Amniotic stem cell (primary cell): ENCODE results near the gene ACTR2.

Experiments used
- DNase-seq: peaks from one replicate; lab custom pipeline; 2025; lab: John Stamatoyannopoulos, UW

ACTR2 gene

DNA sequence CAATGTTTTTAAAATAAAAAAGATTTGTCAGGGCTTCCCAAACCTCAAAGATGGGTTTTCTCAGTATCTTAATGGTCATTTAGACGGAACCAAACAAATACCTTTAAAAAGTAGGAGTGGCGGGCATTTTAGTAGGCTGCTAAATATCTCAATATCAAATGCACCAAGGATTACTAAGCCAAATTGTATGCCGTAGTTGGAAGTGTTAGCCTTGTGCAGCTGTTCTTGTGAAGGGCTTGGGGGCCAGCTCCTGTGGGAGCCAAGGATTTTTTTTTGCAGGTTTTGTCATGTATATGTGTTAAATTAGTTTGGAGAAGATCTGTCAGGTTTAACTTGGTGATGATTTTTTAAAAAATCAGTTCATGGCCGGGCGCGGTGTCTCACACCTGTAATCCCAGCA, 52.1 kb downstream of the ACTR2 start:
- DNase-seq = no peak

DNA sequence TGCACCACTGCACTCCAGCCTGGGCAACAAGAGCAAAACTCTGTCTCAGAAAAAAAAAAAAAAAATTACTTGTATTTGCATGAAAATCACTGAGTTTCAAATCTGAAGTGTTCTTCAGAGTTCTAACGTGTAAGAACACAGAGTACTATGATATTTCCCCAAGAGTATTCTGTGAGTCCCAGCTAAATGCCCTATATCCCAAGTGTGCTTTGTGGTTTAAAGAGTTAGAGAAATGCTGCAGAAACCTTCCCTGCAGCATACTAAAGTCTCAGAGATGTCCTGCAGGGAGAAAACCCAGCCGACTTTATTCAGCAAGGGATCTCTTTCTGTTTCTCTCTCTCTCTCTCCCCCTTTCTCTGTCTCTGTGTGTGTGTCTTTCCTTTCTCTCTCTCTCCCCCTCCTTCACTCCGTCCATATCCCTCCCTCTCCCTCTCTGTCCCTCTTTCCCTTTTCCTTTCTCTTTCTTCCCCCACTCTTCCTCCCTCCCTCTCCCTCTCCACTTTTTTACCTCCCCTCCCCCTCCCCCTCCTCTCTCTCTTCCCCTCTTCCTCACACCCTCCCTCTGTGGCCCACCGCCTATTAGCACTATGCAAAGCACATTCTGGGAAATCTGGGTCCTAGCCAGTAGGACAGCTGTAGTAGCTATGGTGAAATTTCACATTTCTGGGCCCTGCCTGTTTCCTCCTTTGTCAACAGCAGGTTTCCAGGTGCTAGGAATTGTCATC, 54.2 kb downstream of the ACTR2 start:
- no peak for DNase-seq

DNA sequence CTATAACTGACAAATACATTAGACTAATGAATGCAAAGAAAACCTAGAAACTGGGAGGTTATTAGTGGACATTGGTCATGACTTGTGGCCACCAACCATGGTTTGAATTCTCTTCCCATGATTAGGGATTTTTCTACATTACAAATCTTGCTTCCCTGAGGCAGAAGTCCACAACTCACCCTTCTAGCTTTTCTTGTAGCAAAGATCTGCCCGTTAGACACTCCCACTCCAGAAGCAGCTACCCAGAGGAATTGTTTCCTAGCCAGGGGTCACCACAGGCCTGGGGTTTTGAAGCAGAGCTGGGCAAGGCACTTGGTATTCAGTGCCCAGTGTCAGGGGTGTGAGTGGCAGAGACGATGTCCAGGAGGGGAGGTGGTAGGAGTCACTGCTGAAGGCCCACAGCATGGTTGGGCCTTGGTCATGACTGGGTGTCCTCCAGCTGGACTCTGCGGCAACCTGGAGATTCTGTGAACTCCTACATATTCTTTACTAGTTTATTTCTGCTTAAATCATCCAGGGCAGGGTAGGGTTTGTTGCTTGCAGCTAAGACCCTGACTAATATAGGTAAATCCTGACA, 54.9 kb downstream of the ACTR2 start:
- DNase-seq = no peak

DNA sequence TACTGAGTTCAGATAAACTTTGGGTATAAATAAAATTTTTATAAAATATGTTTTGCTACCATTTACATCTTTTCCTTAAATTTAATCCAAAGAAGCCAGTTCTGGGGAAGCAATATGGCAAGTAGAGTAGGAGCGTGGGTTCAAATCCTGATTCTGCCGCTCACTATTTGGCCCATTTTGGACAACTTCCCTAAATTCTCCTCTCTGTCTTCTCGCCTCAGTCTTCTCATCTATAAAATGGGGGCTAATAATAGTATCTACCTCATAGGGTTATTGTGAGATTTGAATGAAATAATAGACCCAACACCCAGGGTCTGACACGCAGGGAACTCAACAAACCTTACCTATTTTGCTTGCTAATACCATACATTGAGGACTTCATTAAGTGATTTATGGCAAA, 59.7 kb downstream of the ACTR2 start:
- no peak for DNase-seq

DNA sequence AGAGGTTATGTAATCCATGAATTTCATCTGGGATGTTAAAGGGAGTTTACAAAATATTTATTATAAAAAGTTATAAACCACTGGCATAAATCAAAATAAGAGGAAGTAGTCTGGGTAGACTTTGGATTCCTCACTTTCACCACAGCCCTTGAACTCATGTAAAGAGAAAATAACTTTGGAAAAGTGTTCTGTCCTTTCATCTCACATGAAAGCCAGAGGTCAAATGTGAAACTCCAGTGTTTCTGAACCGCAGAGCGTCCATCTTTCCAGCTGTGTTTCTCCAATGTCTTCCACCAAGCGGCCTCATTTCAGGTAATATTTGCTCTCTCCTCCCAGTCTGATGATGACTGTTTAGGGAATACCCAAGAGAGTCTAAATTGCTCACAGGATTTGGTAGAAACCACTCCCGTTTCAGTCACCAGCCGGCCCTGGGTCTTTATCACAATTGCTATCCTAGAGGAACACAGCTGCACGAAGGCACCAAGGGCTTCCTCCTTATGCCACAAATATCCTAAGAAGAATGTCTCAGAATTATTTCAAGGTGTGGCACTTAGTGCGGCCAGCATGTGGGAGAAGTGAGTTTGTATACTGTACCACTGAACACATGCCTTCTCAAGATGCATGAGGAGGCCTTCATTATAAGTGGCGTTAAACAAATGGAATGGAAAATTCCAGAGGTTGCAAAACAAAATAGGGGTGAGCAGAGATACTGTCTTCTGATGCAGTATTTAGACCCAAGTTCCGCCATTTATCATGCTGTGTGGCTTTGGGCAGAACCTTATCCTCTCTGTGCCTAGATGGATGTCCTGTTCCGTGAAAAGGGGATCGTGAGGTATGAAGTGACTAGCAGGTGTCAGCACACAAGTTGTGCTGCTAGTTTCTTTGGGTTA, 63.8 kb downstream of the ACTR2 start:
- DNase-seq = no peak

DNA sequence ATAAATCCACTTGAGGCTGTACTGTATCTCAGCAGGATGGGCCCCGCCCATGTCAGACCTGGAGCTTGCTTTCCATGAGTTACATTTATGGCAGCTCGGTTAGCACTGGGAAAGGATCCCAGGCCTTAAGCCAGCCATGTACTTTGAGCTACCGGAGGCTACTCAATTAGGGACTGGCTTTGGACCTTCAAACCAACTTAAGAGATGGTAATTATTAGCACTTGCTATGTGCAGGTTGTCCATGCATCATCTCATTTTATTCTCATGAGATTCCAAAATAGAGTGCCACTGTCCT, 64.4 kb downstream of the ACTR2 start:
- DNase-seq = no peak

DNA sequence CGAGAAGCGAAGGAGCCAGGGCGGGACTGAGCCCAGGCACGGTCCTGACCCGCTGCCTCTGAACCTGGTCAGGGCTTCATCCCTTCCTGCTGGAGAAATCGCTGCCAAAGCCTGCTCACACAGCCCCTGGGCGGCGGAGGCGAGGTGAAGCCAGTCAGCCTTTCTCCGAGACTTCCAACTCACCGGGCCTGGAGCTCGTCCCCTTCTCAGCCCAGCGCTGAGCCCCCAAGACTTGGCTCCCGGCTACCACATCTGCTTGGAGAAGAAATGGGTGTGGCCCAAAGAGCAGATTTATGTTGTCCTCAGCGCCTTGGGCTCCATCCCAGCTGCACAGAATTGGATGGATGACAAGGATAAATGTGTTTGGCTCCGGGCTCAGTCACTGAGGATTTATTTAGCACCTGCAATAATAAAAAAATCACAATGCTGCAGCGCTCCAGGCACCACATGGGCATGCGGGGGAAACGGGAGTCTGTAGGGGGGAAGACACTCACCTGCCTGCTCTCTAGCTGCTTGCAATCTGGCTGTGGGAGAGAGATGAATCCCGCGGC, 64.9 kb downstream of the ACTR2 start:
- DNase-seq = no peak

DNA sequence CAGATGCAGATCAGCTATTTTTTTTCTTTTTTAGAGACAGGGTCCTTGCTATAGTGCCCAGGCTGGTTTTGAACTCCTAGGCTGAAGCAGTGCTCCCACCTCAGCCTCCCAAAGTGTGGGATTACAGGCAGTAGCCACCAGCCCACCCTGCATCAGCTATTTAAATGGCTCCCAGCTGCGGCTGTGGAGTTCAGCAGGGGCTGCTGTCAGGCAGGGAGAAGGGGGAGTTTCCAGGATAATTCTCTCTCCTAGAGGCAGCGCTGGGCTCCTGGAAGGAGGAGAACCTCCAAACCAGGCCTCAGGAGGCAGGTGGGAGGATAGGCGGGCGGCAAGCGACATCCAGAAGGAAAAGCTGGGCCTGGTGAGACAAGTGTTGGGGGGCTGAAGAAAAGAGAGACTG, 65.7 kb downstream of the ACTR2 start:
- DNase-seq = no peak

DNA sequence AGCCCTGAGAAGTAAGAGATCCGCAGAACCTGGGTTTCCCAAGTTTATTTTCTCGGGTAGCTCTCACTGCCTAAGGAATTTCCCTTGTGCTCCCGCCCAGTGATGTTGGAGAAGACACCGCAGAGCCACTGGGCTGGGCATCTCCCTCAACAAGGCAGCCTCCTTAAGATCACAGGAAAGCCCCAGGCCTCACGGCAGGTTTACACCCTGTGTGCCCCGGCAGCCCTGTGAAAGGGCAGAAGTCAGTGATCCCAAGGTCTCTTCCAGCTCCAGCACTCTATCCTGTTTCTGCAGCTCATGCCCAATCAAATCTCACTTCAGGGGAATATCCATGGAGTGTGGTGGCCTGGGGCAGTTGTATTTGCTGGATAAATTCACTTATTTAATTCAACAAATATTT, 66.5 kb downstream of the ACTR2 start:
- DNase-seq = no peak

DNA sequence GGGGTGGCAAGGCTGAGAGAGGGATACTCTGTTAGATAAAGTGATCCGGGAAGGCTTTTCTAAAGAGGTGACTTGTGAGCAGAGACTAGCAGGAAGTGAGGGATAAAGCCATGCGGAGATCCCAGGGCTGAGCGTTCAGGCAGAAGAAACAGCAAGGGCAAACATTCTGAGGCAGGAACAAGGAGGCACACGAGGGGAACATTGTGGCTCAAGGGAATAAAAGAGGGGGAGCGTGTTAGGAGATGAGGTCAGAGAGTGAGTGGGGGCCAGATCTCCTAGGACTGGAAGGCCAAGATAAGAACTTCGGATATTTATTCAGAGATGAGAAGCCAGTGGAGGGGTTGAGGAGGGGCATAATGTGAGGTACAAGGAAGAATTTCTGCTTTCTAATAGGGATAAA, 67.1 kb downstream of the ACTR2 start:
- no peak for DNase-seq

DNA sequence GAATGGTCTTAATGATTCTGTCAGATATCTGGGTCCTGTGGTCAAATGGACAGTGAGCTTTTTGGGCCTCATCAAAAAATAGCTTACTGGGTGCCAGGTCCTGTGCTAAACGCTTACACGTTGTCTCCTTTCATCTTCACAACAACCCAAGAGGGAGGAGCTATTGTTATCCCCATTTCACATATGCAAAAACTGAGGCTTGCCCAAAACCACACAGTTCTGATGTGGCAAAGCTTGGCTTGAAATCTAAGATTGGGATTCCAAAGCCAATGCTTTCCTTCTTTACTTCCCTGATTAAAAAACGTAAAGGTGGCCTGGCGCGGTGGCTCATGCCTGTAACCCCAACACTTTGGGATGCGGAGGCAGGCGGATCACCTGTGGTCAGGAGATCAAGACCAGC, 69.3 kb downstream of the ACTR2 start:
- no peak for DNase-seq

DNA sequence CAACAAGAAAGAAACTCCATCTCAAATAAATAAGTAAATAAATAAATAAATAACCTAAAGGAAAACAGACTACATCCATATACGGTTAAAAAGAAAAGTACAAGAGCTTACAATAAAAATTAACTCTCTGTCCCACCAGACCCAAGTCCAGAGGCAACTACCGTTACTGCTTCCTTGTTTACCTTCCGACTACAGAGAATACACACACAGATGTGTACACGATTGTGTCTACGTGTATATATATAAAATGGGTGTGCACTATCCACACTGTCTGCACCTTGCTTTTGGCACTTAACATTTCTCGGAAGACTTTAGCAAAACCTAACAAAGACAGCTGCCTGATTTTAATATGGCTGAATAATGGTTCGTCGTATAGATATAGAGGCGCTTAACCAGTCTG, 69.9 kb downstream of the ACTR2 start:
- DNase-seq = no peak

DNA sequence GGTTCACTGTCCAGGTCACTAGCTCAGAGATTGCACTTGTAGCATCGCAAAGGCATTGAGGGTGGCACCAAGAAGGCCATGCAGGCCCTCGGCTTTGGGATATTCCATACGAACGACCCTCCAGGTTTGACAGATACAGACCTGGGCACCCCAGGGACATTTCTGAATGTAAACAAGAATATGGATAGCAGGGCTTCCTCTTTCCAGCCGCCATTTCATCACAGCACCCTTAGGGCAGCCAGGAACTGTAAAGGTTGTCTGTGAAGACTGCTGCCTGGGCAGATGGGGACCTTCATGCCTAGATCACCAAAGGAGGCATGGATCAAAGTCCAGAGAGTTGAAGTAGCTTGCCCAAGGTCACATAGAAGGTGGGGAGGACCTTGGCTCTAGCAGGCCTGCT, 70.5 kb downstream of the ACTR2 start:
- no peak for DNase-seq

DNA sequence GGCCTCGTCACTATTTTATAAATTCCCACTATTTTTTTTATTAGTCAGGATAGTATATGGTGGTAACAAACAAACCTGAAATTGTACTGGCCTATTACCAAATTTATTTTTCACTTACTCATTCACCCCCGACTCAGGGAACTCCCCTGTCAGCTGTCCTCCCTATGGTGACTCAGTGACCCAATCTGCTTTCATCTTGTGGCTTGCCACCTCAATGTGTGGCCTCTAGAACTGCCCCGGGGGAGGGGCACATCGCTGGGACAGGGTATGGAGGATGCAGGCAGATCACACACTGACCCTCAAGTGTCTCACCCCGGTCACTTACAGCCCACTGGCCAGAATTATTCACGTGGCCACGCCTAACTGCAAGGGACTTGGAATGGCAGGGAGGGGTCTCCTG, 71.6 kb downstream of the ACTR2 start:
- no peak for DNase-seq

DNA sequence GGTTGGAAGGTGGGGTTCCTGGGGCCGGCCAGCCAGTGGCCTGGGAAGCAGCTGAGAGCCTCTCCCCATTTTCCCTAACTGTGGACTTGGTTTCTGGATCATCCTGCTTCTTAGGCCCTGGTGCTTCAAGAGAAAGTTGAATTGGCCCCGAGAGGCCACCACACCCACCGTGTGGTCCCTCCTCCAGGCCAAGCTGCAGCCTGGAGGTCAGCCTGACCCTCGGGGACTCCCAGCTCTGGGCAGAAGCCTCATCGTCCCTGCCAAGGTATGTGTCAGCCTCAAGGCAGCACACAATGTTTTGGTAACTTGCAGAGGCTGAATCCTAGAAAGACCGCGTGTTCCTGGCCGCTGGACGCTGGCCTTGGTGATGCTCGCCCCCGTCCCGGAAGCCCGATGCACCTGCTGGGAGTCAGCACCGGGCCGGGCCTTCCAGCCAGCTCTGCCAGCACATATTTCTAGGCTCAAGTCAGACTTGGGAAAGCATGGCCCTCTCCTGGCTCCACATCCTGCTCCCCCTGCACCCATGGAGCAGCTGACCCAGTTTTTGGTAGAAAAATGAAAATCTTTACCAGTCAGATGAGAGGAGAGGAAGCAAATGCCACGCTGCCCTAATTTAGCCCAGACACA, 72.6 kb downstream of the ACTR2 start:
- DNase-seq = no peak

DNA sequence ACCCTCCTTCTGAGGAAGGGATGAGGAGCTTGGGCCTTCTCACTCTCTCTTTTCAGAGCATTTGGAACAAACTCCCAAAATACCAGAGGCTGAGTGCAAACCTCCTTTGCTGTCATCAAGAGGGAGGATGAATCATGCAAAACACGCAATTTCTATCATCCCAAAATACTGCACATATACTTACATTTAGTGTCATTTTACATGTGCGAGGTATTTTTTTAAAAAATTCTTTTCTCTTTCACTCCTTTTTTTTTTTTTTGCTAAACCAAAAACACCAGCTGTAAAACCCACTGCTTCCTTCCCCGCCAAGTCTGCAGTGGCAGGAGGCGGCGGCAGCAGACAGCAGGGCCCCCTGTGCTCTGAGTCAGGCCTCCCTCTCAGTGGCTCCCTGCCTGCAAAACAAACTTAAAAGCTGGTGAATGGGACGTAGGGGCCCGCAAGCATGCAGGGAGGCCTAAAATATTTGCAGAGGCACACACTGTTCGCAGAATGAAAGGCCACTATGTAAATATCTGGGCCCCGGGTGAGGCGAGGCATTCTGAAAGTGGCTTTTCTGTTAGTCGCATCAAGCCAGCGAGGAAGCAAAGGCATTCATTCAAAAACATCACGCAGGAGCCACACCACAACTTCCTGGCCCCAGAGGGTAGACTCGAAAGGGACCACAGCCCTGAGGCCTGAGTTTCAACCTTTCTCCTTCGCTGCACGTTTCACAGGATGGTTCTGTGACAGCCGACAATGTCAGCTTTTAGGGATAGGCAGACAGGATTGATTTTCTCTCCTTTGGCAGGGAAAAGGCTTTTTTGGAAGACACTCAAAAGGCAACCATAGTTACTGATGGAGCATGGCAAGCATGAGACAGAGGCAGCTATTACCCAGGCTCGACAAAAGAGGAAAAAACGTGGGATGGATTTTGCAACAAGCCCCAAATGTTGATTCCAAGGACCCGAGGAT, 73.4 kb downstream of the ACTR2 start:
- peak; percentile 89 for DNase-seq

DNA sequence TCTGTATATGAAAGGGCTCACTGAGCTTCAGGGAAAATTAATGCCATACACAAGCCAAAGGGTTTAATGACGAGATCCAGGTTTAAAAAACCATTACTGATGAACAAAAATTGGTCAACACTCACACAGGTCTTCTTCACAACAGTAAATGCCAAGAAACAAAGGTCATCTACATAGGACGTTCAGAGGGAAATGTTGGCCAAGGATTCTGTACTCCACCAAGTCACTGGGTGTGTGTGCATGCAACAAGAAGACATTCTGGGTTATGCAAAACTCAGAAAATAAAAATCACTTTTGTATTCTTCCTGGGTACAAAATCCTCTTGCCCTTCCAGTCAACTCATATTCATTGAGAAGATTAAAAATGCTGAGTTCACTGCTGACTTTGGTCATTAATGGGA, 78.3 kb downstream of the ACTR2 start:
- DNase-seq = no peak

DNA sequence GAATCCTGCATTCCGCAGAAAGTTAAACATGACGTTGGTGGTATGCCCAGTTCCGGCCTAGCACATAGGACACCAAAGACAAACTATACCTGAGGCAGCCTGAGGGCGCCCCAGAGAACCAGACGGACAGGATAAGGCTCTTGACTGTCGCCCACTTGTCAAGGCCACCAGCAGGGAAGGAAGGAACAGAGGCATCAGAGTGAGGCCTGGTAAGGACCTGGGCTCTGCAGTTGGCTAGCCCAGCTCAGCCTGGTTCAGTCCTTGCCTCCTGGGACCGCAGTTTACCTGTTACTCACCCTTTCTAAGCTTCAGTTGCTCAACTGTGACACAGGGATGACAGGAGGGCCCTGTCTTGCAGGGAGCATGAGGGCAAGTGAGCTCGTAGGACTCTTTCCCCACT, 82.1 kb downstream of the ACTR2 start:
- DNase-seq = no peak

DNA sequence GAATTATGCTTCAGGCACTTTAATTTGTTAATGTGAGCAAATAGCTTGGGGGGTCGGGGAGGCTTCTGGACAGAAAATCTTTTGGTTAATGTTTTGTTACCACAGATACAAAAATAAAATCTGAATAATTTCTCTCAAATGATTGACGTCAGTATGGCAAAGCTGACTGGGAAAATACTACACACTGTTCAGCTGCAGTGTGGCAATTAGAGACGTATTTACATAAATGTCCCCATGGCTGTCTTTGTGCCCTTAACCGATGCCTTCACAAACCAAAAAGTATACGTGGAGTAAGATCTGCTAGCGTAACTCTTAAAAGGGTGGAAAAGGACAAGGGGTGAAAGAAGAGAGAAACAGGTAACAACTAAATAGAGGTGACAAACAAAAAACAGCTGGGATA, 83.4 kb downstream of the ACTR2 start:
- no peak for DNase-seq

DNA sequence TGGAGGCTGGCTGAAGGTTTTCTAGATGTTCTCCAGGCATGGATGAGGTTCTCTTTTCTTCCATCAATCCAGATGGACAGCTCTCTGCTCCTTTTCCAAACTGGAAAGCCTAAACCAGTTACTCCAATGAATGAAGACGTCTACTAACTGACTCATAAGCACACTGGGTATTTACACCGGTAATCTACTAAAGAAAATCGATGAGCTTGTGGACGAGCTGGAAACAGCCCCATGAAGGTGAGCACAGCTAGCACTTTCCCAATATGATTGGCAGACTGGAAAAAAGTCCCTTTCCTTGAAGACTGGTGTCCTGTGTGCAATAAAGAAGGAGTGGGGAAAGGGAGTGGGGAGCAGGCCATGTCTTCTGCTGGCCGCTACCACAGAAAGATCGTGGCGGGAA, 84.0 kb downstream of the ACTR2 start:
- no peak for DNase-seq

DNA sequence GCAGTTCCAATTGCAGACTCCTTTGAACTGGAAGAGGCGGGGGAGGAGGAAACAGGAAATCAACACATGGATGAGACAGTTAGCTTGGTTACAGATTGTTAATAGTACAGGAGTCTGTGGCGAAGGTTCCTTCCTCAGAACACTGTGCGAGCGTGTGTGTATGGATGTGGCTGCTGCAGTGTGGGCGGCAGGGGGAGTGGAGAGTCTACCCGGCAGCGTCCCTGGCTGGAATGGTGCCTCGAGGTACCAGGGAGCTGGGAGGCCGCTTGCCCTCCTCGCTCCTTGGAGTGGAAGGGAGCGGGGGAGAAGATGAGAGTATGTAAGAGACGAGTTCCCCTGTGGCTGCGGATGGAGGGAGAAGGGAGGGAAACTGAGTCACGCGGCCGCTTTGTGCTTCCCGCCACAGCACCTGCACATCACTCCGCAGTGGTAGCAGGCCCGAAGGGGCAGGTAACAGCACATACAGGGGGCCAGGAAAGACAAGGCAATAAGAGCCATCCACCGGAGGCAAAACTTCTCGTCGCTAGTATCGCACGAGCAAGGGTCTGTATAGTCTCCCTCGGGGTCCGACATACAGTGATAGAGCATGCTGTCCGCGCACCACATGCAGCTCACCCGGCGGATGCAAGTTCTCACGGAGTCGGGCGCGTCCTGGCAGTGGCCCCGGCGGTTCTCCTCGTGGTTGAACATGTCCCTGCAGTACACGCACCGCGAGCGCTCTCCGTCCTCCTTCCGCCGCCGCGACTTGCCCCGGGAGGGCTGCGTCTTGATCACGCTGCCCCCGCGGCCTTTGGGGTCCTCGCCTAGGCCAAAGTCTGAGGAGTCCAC, 85.7 kb downstream of the ACTR2 start:
- no peak for DNase-seq
